Liver (tissue), 9 donors: Measurements from ENCODE around the gene PTCD2. TPM values are rescaled to one million over a fixed set of nuclear protein-coding genes. Genes with fewer than 3 reads are reported as not detected.

Experiments used
- DNase-seq: peaks from one replicate; pipeline ENCODE4 v3.0.0-alpha.2; 2017; ENCODE audit warnings: low spot score
- H3K27ac ChIP-seq, 2 donors: one replicate each; pipeline ENCODE4 v1.7.0; 2013; ENCODE audit warnings: inconsistent platforms in 2 of 2, low read length in 2 of 2, control low read depth in 1 of 2, low read depth in 1 of 2, mild to moderate bottlenecking in 1 of 2
- H3K27me3 ChIP-seq, 4 donors: one replicate each; pipeline versions ENCODE4 v1.6.1 to v1.7.0; 2013; ENCODE audit warnings: low read length in 3 of 4, inconsistent platforms in 1 of 4, mild to moderate bottlenecking in 1 of 4, moderate library complexity in 1 of 4; ENCODE audit not compliant: control insufficient read depth in 4 of 4, insufficient read depth in 4 of 4
- H3K36me3 ChIP-seq, 4 donors: one replicate each; pipeline versions ENCODE4 v1.6.1 to v1.7.0; 2013; ENCODE audit warnings: low read length in 3 of 4, mild to moderate bottlenecking in 3 of 4, low read depth in 1 of 4, moderate library complexity in 1 of 4; ENCODE audit not compliant: control insufficient read depth in 4 of 4, insufficient read depth in 3 of 4
- H3K4me1 ChIP-seq, 4 donors: one replicate each; pipeline versions ENCODE4 v1.6.1 to v1.7.0; 2013; ENCODE audit warnings: low read length in 3 of 4, mild to moderate bottlenecking in 3 of 4, moderate library complexity in 1 of 4; ENCODE audit not compliant: control insufficient read depth in 4 of 4, insufficient read depth in 4 of 4
- H3K4me3 ChIP-seq, 3 donors: one replicate each; pipeline versions ENCODE4 v1.6.1 to v1.7.0; 2013; ENCODE audit warnings: low read length in 3 of 3, control low read depth in 1 of 3, low read depth in 1 of 3, mild to moderate bottlenecking in 1 of 3
- H3K9ac ChIP-seq, 2 donors: one replicate each; pipeline ENCODE4 v1.7.0; 2013; ENCODE audit warnings: low read length in 2 of 2, mild to moderate bottlenecking in 2 of 2, moderate library complexity in 2 of 2, control low read depth in 1 of 2, low read depth in 1 of 2
- H3K9me3 ChIP-seq, 4 donors: one replicate each; pipeline versions ENCODE4 v1.6.1 to v1.7.0; 2013; ENCODE audit warnings: low read length in 3 of 4; ENCODE audit not compliant: control insufficient read depth in 4 of 4
- EGR1 ChIP-seq, 2 donors: IDR thresholded peaks; 2 replicates each; pipeline ENCODE4 v1.6.1; 2016 to 2018; ENCODE audit warnings: antibody characterized with exemption in 2 of 2, low read depth in 2 of 2
- FOXA1 ChIP-seq: IDR thresholded peaks from 2 replicates; pipeline ENCODE4 v1.6.1; 2016; ENCODE audit warnings: antibody characterized with exemption
- FOXA2 ChIP-seq: IDR thresholded peaks from 2 replicates; pipeline ENCODE4 v1.6.1; 2016; ENCODE audit warnings: antibody characterized with exemption
- GABPA ChIP-seq, 2 donors: IDR thresholded peaks in 1 of 2; conservative IDR thresholded peaks in 1 of 2; 2 replicates each; pipeline ENCODE4 v1.6.1; 2016; ENCODE audit warnings: antibody characterized with exemption in 2 of 2, mild to moderate bottlenecking in 1 of 2, moderate library complexity in 1 of 2
- HNF4G ChIP-seq: IDR thresholded peaks from 2 replicates; pipeline ENCODE4 v1.6.1; 2016; ENCODE audit warnings: antibody characterized with exemption
- JUND ChIP-seq, 2 donors: IDR thresholded peaks; 2 replicates each; pipeline ENCODE4 v1.6.1; 2016; ENCODE audit warnings: antibody characterized with exemption in 2 of 2
- NR2F2 ChIP-seq: IDR thresholded peaks from 2 replicates; pipeline ENCODE4 v1.6.1; 2016; ENCODE audit warnings: antibody characterized with exemption
- RAD21 ChIP-seq, 2 donors: IDR thresholded peaks; 2 replicates each; pipeline ENCODE4 v1.6.1; 2016; ENCODE audit warnings: antibody characterized with exemption in 2 of 2, mild to moderate bottlenecking in 2 of 2
- SP1 ChIP-seq: IDR thresholded peaks from 2 replicates; pipeline ENCODE4 v1.6.1; 2018; ENCODE audit warnings: antibody characterized with exemption, mild to moderate bottlenecking
- YY1 ChIP-seq: IDR thresholded peaks from 2 replicates; pipeline ENCODE4 v1.6.1; 2016; ENCODE audit warnings: antibody characterized with exemption, mild to moderate bottlenecking
- WGBS: extraction: QIAGEN DNeasy Blood & Tissue Kit; methylation state at CpG from one replicate; pipeline ENCODE4 v1.1.7; 2013; 5-methylcytosine and 5-hydroxymethylcytosine counted together
- polyA plus RNA-seq, 2 donors: library from polyadenylated mRNA; stranded (reverse) in 1 of 2; unstranded in 1 of 2; fragments of 200-250 nt in 1 of 2; fragments of >200 nt in 1 of 2; fragmentation: Nextera tagmentation in 1 of 2; extraction: Ambion mirVana in 1 of 2; gene quantifications; one replicate each; pipeline versions ENCODE4 v1.2.1 to v1.2.3, GENCODE V29; 2013 to 2015
- total RNA-seq, 2 donors: library from RNA; depleted of rRNA; stranded (reverse); fragments of >200 nt; gene quantifications; one replicate each; pipeline ENCODE4 v1.2.3, GENCODE V29; 2014
- TF ChIP-seq, protein P1 (sequence below): IDR thresholded peaks from 2 replicates; pipeline ENCODE4 v1.6.1; 2016; ENCODE audit warnings: antibody characterized with exemption, mild to moderate bottlenecking
- TF ChIP-seq, protein P2 (sequence below): fragments of 150-350 bp; IDR thresholded peaks from 2 replicates; pipeline ENCODE4 v1.5.1; 2017; ENCODE audit warnings: improper control_type of control experiment, low read depth, low read length; ENCODE audit not compliant: missing input control
- TF ChIP-seq, protein P3 (sequence below): IDR thresholded peaks from 2 replicates; pipeline ENCODE4 v1.6.1; 2016; ENCODE audit warnings: antibody characterized with exemption
- TF ChIP-seq, protein P4 (sequence below): IDR thresholded peaks from 2 replicates; pipeline ENCODE4 v1.6.1; 2016; ENCODE audit warnings: antibody characterized with exemption
- donor health status: healthy.
- donor health status: healthy.
- donor health status: healthy.
- donor health status: healthy.
- donor health status: healthy.

Gene PTCD2
- total and polyA plus RNA-seq, 4 donors: 4.4 to 5.9 (median 5.2) TPM

DNA sequence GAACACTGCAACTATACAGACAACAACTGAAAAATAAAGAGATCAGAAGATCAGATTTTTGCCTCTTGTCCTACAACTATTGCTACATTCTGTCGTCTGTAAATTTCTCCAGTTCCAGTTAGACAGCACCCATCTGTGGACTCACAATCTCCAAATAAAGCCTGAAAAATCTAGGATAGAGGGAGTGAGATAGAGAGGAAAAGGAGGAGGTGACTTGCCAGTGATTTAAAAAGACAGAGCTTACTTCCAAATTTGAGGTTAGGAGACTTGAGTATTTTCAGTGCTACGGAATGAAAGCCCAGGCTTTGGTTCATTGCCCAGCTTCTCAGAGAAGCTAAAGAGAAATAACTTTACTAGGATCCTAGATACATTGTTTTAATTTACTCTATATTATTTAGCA is 63.6 kb downstream of the PTCD2 start:
- no peak overlapping the region for H3K27ac ChIP-seq
- TF ChIP-seq FOXA2 (no peak), JUND (IDR thresholded peaks at IDR 0.05) (no peak), EGR1 (IDR thresholded peaks at IDR 0.05; ENCODE audit: low read depth in 2 of 2) (no peak), NR2F2 (no peak), GABPA (IDR thresholded peaks at IDR 0.05 in 1 of 2, conservative IDR thresholded peaks at IDR 0.05 in 1 of 2) (no peak), FOXA1 (no peak)
- TF ChIP-seq, protein P1, sequence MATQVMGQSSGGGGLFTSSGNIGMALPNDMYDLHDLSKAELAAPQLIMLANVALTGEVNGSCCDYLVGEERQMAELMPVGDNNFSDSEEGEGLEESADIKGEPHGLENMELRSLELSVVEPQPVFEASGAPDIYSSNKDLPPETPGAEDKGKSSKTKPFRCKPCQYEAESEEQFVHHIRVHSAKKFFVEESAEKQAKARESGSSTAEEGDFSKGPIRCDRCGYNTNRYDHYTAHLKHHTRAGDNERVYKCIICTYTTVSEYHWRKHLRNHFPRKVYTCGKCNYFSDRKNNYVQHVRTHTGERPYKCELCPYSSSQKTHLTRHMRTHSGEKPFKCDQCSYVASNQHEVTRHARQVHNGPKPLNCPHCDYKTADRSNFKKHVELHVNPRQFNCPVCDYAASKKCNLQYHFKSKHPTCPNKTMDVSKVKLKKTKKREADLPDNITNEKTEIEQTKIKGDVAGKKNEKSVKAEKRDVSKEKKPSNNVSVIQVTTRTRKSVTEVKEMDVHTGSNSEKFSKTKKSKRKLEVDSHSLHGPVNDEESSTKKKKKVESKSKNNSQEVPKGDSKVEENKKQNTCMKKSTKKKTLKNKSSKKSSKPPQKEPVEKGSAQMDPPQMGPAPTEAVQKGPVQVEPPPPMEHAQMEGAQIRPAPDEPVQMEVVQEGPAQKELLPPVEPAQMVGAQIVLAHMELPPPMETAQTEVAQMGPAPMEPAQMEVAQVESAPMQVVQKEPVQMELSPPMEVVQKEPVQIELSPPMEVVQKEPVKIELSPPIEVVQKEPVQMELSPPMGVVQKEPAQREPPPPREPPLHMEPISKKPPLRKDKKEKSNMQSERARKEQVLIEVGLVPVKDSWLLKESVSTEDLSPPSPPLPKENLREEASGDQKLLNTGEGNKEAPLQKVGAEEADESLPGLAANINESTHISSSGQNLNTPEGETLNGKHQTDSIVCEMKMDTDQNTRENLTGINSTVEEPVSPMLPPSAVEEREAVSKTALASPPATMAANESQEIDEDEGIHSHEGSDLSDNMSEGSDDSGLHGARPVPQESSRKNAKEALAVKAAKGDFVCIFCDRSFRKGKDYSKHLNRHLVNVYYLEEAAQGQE: no peak
- TF ChIP-seq, protein P2, sequence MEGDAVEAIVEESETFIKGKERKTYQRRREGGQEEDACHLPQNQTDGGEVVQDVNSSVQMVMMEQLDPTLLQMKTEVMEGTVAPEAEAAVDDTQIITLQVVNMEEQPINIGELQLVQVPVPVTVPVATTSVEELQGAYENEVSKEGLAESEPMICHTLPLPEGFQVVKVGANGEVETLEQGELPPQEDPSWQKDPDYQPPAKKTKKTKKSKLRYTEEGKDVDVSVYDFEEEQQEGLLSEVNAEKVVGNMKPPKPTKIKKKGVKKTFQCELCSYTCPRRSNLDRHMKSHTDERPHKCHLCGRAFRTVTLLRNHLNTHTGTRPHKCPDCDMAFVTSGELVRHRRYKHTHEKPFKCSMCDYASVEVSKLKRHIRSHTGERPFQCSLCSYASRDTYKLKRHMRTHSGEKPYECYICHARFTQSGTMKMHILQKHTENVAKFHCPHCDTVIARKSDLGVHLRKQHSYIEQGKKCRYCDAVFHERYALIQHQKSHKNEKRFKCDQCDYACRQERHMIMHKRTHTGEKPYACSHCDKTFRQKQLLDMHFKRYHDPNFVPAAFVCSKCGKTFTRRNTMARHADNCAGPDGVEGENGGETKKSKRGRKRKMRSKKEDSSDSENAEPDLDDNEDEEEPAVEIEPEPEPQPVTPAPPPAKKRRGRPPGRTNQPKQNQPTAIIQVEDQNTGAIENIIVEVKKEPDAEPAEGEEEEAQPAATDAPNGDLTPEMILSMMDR: no peak
- TF ChIP-seq, protein P3, sequence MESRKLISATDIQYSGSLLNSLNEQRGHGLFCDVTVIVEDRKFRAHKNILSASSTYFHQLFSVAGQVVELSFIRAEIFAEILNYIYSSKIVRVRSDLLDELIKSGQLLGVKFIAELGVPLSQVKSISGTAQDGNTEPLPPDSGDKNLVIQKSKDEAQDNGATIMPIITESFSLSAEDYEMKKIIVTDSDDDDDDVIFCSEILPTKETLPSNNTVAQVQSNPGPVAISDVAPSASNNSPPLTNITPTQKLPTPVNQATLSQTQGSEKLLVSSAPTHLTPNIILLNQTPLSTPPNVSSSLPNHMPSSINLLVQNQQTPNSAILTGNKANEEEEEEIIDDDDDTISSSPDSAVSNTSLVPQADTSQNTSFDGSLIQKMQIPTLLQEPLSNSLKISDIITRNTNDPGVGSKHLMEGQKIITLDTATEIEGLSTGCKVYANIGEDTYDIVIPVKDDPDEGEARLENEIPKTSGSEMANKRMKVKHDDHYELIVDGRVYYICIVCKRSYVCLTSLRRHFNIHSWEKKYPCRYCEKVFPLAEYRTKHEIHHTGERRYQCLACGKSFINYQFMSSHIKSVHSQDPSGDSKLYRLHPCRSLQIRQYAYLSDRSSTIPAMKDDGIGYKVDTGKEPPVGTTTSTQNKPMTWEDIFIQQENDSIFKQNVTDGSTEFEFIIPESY: no peak
- no peaks in the 10 kb centered on the region for H3K36me3 ChIP-seq
- DNase-seq: no peak
- WGBS: 79% methylated on average over 2 of the region's 2 CpGs
- no peaks in the 10 kb centered on the region for H3K27me3 ChIP-seq
- H3K4me3 ChIP-seq: no peak overlapping the region
- no peaks in the 10 kb centered on the region for H3K9me3 ChIP-seq
- no peak overlapping the region for H3K9ac ChIP-seq
- no peaks in the 10 kb centered on the region for H3K4me1 ChIP-seq

DNA sequence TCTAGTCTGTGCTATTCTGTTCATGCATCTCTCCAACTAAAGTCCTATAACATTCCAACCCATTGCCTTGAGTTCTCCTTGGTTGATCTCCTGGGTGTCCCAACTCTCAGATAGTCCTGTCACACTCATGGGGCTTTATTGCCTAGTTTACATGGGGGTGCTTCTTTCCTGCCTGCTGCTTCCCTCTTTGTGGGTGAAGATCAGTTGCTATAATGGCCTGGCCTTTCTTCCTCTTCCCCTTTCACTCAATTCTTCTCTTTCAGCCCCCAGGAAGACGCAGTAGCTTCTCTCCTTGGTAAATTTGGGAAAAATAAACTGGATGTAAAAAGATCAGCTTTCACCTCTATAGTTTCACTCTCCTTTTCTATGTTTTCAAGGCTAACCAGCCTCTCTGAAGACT is 66.5 kb downstream of the PTCD2 start:
- Histone ChIP-seq H3K9me3 (no peaks in the 10 kb centered on the region), H3K4me1 (no peaks in the 10 kb centered on the region), H3K4me3 (no peak overlapping the region), H3K27ac (no peak overlapping the region), H3K36me3 (no peaks in the 10 kb centered on the region), H3K9ac (no peak overlapping the region), H3K27me3 (no peaks in the 10 kb centered on the region)
- TF ChIP-seq, protein P1: no peak
- TF ChIP-seq, protein P2: no peak
- TF ChIP-seq RAD21 (IDR thresholded peaks at IDR 0.05) (no peak), YY1 (no peak), FOXA1 (no peak), SP1 (no peak), FOXA2 (no peak), JUND (IDR thresholded peaks at IDR 0.05) (no peak), HNF4G (no peak), EGR1 (IDR thresholded peaks at IDR 0.05; ENCODE audit: low read depth in 2 of 2) (no peak)
- TF ChIP-seq, protein P4, sequence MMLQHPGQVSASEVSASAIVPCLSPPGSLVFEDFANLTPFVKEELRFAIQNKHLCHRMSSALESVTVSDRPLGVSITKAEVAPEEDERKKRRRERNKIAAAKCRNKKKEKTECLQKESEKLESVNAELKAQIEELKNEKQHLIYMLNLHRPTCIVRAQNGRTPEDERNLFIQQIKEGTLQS: no peak
- TF ChIP-seq, protein P3: no peak
- no peak for DNase-seq
- WGBS: 83% methylated on average over 1 of the region's 1 CpG
